ENCODE results near the gene IL1RAP. TPM values are rescaled to one million over a fixed set of nuclear protein-coding genes. Genes with fewer than 3 reads are reported as not detected.
"Not testable (repeated sequence)": the region's sequence is repeated elsewhere in the genome, so short reads cannot be mapped to it uniquely, and the experiment has no call there.

Gene IL1RAP
- total RNA-seq, 2 donors from 2014 or later, result 5.3 to 5.4 TPM

DNA sequence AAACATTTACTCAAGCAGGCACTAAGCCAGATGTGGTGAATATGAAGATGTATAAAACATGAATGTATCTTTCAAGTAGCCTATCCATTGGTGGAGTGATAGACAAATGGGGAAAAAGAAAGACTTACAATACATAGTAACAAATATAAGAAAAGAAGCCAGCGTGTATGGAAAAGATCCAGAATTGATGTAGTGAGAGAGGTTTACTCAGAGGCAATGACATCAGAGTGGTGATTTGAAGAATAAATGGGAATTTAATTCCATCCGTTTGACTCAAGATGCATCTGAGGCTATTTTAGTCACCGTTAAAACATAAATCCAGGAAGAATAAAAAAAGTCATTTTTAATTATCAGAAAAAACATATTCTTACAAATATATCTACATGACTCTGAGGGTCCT is 162.6 kb downstream of the IL1RAP start:
- H3K9me3 ChIP-seq, result no peaks in the 10 kb centered on the region
- H3K36me3 ChIP-seq (replicated peaks in 1 of 2; ENCODE audit: insufficient read depth in 1 of 2, low read depth in 2 of 2), result no peaks in the 10 kb centered on the region
- no peak overlapping the region for H3K4me3 ChIP-seq
- TF ChIP-seq POLR2A (IDR thresholded peaks at IDR 0.05), result no peak
- intact Hi-C loops (cut with DNase I), result no loop called here
- DNase-seq, result no peak
- H3K4me1 ChIP-seq, result no peaks in the 10 kb centered on the region
- WGBS, 2 donors, result 74 to 77% methylated on average over 3 of the region's 3 CpGs
- H3K27me3 ChIP-seq, result no peaks in the 10 kb centered on the region
- ATAC-seq, result no peak
- H3K27ac ChIP-seq, result no peak overlapping the region

DNA sequence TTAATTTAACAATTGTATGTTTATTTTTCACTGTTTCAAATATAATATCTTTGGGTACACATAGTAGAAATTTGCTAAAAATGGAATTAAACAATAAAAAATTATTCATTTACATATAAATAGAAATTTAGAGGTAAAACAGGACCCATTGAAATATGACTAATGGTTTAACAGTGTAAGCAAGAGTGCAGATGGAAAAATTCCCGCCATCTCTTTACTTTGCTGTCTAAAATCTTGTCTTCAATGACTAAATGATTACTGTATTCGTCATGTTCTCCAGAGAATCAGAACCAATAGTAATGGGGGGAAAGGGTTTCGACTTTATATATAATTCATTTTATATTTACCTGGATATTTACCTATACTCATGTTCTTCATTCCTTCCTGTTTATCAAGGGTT is 163.1 kb downstream of the IL1RAP start:
- Histone ChIP-seq H3K27ac (no peak overlapping the region), H3K4me1 (no peaks in the 10 kb centered on the region), H3K4me3 (no peak overlapping the region), H3K9me3 (no peaks in the 10 kb centered on the region), H3K27me3 (no peaks in the 10 kb centered on the region), H3K36me3 (replicated peaks in 1 of 2; ENCODE audit: insufficient read depth in 1 of 2, low read depth in 2 of 2) (no peaks in the 10 kb centered on the region)
- no peak for DNase-seq
- TF ChIP-seq, protein P1, sequence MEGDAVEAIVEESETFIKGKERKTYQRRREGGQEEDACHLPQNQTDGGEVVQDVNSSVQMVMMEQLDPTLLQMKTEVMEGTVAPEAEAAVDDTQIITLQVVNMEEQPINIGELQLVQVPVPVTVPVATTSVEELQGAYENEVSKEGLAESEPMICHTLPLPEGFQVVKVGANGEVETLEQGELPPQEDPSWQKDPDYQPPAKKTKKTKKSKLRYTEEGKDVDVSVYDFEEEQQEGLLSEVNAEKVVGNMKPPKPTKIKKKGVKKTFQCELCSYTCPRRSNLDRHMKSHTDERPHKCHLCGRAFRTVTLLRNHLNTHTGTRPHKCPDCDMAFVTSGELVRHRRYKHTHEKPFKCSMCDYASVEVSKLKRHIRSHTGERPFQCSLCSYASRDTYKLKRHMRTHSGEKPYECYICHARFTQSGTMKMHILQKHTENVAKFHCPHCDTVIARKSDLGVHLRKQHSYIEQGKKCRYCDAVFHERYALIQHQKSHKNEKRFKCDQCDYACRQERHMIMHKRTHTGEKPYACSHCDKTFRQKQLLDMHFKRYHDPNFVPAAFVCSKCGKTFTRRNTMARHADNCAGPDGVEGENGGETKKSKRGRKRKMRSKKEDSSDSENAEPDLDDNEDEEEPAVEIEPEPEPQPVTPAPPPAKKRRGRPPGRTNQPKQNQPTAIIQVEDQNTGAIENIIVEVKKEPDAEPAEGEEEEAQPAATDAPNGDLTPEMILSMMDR (IDR thresholded peaks at IDR 0.05), result no peak
- no peak for TF ChIP-seq POLR2A (IDR thresholded peaks at IDR 0.05)
- ATAC-seq, result no peak
- intact Hi-C loops (cut with DNase I), result no loop called here
- WGBS, 2 donors, result 52 to 54% methylated on average over 3 of the region's 3 CpGs

DNA sequence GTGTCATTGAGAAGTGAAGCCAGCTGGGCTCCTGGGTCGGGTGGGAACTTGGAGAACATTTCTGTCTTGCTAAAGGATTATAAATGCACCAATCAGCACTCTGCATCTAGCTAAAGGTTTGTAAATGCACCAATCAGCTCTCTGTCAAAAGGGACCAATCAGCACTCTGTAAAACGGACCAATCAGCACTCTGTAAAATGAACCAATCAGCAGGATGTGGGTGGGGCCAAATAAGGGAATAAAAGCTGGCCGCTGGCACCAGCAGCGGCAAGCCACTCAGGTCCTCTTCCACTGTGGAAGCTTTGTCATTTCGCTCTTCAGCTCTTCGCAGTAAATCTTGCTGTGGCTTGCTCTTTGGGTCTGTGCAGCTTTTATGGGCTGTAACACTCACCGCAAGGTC is 164.0 kb downstream of the IL1RAP start:
- ATAC-seq, DNase-seq, H3K4me3 ChIP-seq: not testable (repeated sequence)

DNA sequence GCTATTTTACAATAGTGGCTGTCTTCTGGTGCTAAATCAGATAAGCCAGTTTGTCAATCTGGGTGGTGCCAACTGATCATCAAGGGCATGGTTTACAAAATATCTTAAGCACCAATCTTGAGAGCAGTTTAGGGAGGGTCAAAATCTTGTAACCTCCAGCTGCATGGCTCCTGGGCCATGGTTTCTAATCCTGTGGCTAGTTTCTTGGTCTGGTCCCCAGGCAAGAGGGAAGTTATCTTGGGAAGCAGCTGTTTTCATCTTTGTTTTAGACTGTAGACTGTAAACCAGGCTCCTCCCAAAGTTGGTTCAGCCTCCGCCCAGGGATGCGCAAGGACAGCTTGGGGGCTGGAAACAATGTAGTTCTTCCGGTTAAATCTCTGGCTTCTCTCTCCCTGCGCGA is 166.8 kb downstream of the IL1RAP start:
- H3K4me1 ChIP-seq, result no peaks in the 10 kb centered on the region
- no peak overlapping the region for H3K4me3 ChIP-seq
- ATAC-seq (no peak), DNase-seq (no peak)
- TF ChIP-seq, protein P1 (IDR thresholded peaks at IDR 0.05), result no peak
- TF ChIP-seq POLR2A (IDR thresholded peaks at IDR 0.05), result no peak
- H3K9me3 ChIP-seq, result no peaks in the 10 kb centered on the region
- no peaks in the 10 kb centered on the region for H3K27me3 ChIP-seq
- 93 to 95% methylated on average over 5 of the region's 5 CpGs for WGBS, 2 donors
- intact Hi-C loops (cut with DNase I), result no loop called here
- no peak overlapping the region for H3K27ac ChIP-seq
- no peaks in the 10 kb centered on the region for H3K36me3 ChIP-seq (replicated peaks in 1 of 2; ENCODE audit: insufficient read depth in 1 of 2, low read depth in 2 of 2)

More for the DNA sequence above, 164.0 kb downstream of the IL1RAP start:
- H3K4me1 ChIP-seq; H3K27ac ChIP-seq; H3K9me3 ChIP-seq; H3K27me3 ChIP-seq; H3K36me3 ChIP-seq (replicated peaks in 1 of 2; ENCODE audit: insufficient read depth in 1 of 2, low read depth in 2 of 2); intact Hi-C loops (cut with DNase I): not testable (repeated sequence)
- WGBS, 2 donors, result 91 to 95% methylated on average over 7 of the region's 7 CpGs

DNA sequence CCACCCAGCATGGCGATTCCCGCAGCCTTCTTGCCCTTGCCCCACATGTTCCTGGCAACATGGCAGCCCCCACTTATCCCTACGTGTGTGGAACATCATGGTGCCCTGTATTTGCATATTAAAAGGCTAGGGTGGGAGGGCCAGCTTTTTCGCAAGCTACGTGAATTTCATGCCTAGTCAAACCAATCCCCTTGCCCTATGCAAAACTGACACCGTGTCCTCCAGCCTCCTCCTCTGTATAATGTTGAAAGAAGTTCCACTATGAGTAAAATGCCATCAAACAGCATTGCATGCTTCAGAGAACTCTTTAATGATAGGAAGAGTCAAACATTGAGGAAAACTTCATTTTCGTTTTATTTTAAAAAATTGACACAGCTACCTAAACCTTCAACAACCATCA is 170.9 kb downstream of the IL1RAP start:
- TF ChIP-seq POLR2A (IDR thresholded peaks at IDR 0.05), result no peak
- TF ChIP-seq, protein P1 (IDR thresholded peaks at IDR 0.05), result no peak
- Histone ChIP-seq H3K4me3 (no peak overlapping the region), H3K27me3 (no peaks in the 10 kb centered on the region)

DNA sequence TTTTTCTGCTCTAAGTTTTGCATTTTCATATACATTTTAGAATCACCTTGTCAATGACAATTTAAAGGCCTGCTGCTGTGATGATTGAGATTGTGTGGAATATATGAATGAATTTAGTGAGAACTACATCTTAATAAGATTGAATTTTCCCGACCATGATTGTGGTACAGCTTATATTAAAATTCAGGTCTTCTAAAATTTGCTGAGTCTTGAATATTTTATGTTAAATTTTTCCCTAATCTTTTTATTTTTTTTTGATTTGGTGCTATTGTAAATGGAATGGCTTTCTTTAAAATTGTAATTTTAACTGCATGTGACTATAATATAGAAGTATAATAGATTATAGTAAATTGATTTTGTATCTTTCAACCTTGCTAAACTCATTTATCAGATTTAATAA is 172.1 kb downstream of the IL1RAP start:
- ATAC-seq, result no peak
- no peak for TF ChIP-seq POLR2A (IDR thresholded peaks at IDR 0.05)
- TF ChIP-seq, protein P1 (IDR thresholded peaks at IDR 0.05), result no peak
- 91 to 92% methylated on average over 1 of the region's 1 CpG for WGBS, 2 donors

More for the DNA sequence above, 170.9 kb downstream of the IL1RAP start:
- intact Hi-C loops (cut with DNase I), result no loop called here
- ATAC-seq (no peak), DNase-seq (no peak)
- no peak overlapping the region for H3K27ac ChIP-seq
- WGBS, 2 donors, result 79 to 90% methylated on average over 7 of the region's 7 CpGs
- H3K4me1 ChIP-seq, result no peaks in the 10 kb centered on the region
- H3K36me3 ChIP-seq (replicated peaks in 1 of 2; ENCODE audit: insufficient read depth in 1 of 2, low read depth in 2 of 2), result no peaks in the 10 kb centered on the region
- H3K9me3 ChIP-seq, result no peaks in the 10 kb centered on the region

More for the DNA sequence above, 172.1 kb downstream of the IL1RAP start:
- intact Hi-C loops (cut with DNase I), result no loop called here
- Histone ChIP-seq H3K27me3 (no peaks in the 10 kb centered on the region), H3K36me3 (replicated peaks in 1 of 2; ENCODE audit: insufficient read depth in 1 of 2, low read depth in 2 of 2) (no peaks in the 10 kb centered on the region), H3K4me3 (no peak overlapping the region), H3K9me3 (no peaks in the 10 kb centered on the region), H3K4me1 (no peaks in the 10 kb centered on the region), H3K27ac (no peak overlapping the region)
- no peak for DNase-seq

Data from body of pancreas (tissue), 4 donors.